H9 (cell line): ENCODE results near the gene TAC1. TPM values are rescaled to one million over a fixed set of nuclear protein-coding genes. Genes with fewer than 3 reads are reported as not detected.

Experiments
- DNase-seq: peaks from one replicate; pipeline ENCODE4 v3.0.0-alpha.2; 2017
- H2AFZ ChIP-seq: one replicate; pipeline ENCODE4 v1.6.1; 2013; ENCODE audit warnings: mild to moderate bottlenecking, low read length, control low read depth, moderate library complexity
- H2AK5ac ChIP-seq: 2 replicates; pipeline ENCODE4 v1.6.1; 2013; ENCODE audit warnings: low read length, control low read depth, mixed read lengths; ENCODE audit not compliant: insufficient read length
- H2BK120ac ChIP-seq: one replicate; pipeline ENCODE4 v1.6.1; 2013; ENCODE audit warnings: low read depth, mild to moderate bottlenecking, low read length, control low read depth, inconsistent platforms; ENCODE audit not compliant: poor library complexity, severe bottlenecking
- H2BK12ac ChIP-seq: 2 replicates; pipeline ENCODE4 v1.6.1; 2013; ENCODE audit warnings: low read length, control low read depth, mixed read lengths, low read depth; ENCODE audit not compliant: insufficient read length
- H2BK15ac ChIP-seq: 2 replicates; pipeline ENCODE4 v1.6.1; 2013; ENCODE audit warnings: low read depth, low read length, control low read depth
- H2BK20ac ChIP-seq: one replicate; pipeline ENCODE4 v1.6.1; 2013; ENCODE audit warnings: low read depth, mild to moderate bottlenecking, low read length, control low read depth, inconsistent platforms; ENCODE audit not compliant: poor library complexity, severe bottlenecking
- H2BK5ac ChIP-seq: 2 replicates; pipeline ENCODE4 v1.6.1; 2013; ENCODE audit warnings: low read length, control low read depth, mixed read lengths; ENCODE audit not compliant: insufficient read length
- H3K14ac ChIP-seq: 2 replicates; pipeline ENCODE4 v1.6.1; 2013; ENCODE audit warnings: low read length, control low read depth; ENCODE audit not compliant: insufficient read depth
- H3K18ac ChIP-seq: 2 replicates; pipeline ENCODE4 v1.6.1; 2013; ENCODE audit warnings: low read depth, mild to moderate bottlenecking, mixed read lengths, low read length, control low read depth; ENCODE audit not compliant: insufficient read length
- H3K23ac ChIP-seq: 2 replicates; pipeline ENCODE4 v1.6.1; 2013; ENCODE audit warnings: low read length, control low read depth, mixed read lengths, low read depth; ENCODE audit not compliant: insufficient read length
- H3K23me2 ChIP-seq: 2 replicates; pipeline ENCODE4 v1.6.1; 2013; ENCODE audit warnings: low read depth, mild to moderate bottlenecking, mixed read lengths, low read length, control low read depth; ENCODE audit not compliant: insufficient read length, poor library complexity, severe bottlenecking
- H3K27ac ChIP-seq: 2 replicates; pipeline ENCODE4 v1.5.1; 2013; ENCODE audit warnings: low read length, control low read depth, mixed read lengths, low read depth; ENCODE audit not compliant: insufficient read length
- H3K27me3 ChIP-seq: 2 replicates; pipeline ENCODE4 v1.6.1; 2013; ENCODE audit warnings: low read length, control low read depth, inconsistent platforms; ENCODE audit not compliant: insufficient read depth
- H3K4ac ChIP-seq: 2 replicates; pipeline ENCODE4 v1.6.1; 2013; ENCODE audit warnings: low read depth, mild to moderate bottlenecking, control low read depth, inconsistent platforms, low read length, moderate library complexity
- H3K4me1 ChIP-seq: 2 replicates; pipeline ENCODE4 v1.6.1; 2013; ENCODE audit warnings: low read length, control low read depth, inconsistent platforms; ENCODE audit not compliant: insufficient read depth
- H3K4me2 ChIP-seq: 2 replicates; pipeline ENCODE4 v1.6.1; 2013; ENCODE audit warnings: low read length, control low read depth, mixed read lengths; ENCODE audit not compliant: insufficient read length, insufficient read depth
- H3K56ac ChIP-seq: 2 replicates; pipeline ENCODE4 v1.6.1; 2013; ENCODE audit warnings: low read depth, mild to moderate bottlenecking, mixed read lengths, low read length, control low read depth; ENCODE audit not compliant: insufficient read length
- H3K79me1 ChIP-seq: 2 replicates; pipeline ENCODE4 v1.6.1; 2013; ENCODE audit warnings: low read depth, mild to moderate bottlenecking, moderate library complexity, low read length, control low read depth, inconsistent platforms; ENCODE audit not compliant: insufficient read depth, poor library complexity, severe bottlenecking
- H3K79me2 ChIP-seq: 2 replicates; pipeline ENCODE4 v1.6.1; 2013; ENCODE audit warnings: low read length, control low read depth, inconsistent platforms; ENCODE audit not compliant: insufficient read depth
- H3K9ac ChIP-seq: 2 replicates; pipeline ENCODE4 v1.6.1; 2013; ENCODE audit warnings: low read length, control low read depth, mixed read lengths; ENCODE audit not compliant: insufficient read length; ENCODE audit errors: extremely low read depth
- H3K9me3 ChIP-seq: one replicate; pipeline ENCODE4 v1.6.1; 2013; ENCODE audit warnings: low read depth, low read length, inconsistent platforms; ENCODE audit not compliant: control insufficient read depth
- H3T11ph ChIP-seq: one replicate; pipeline ENCODE4 v1.6.1; 2013; ENCODE audit warnings: mild to moderate bottlenecking, low read length, control low read depth, inconsistent platforms
- H4K20me1 ChIP-seq: one replicate; pipeline ENCODE4 v1.6.1; 2013; ENCODE audit not compliant: control insufficient read depth, insufficient read length, insufficient read depth
- H4K5ac ChIP-seq: 2 replicates; pipeline ENCODE4 v1.6.1; 2013; ENCODE audit warnings: low read depth, mild to moderate bottlenecking, mixed read lengths, low read length, control low read depth; ENCODE audit not compliant: insufficient read length
- H4K8ac ChIP-seq: replicated peaks from 2 replicates; pipeline ENCODE4 v1.6.1; 2013; ENCODE audit warnings: low read length, control low read depth, mixed read lengths, low read depth; ENCODE audit not compliant: insufficient read length
- H4K91ac ChIP-seq: 2 replicates; pipeline ENCODE4 v1.6.1; 2013; ENCODE audit warnings: low read depth, mild to moderate bottlenecking, moderate library complexity, mixed read lengths, low read length, control low read depth; ENCODE audit not compliant: insufficient read length
- H3K27ac Mint-ChIP-seq, 3 experiments: 2 replicates in 2 of 3; 3 replicates in 1 of 3; pipeline ENCODE4 v1.8.0; 2020 to 2021; ENCODE audit warnings: mixed read lengths in 3 of 3, mild to moderate bottlenecking in 1 of 3, moderate library complexity in 1 of 3
- H3K27me3 Mint-ChIP-seq: 2 replicates; pipeline ENCODE4 v1.8.0; 2021; ENCODE audit warnings: low read depth, mild to moderate bottlenecking, moderate library complexity, mixed read lengths
- H3K36me3 Mint-ChIP-seq, 3 experiments: 2 replicates in 2 of 3; 3 replicates in 1 of 3; pipeline ENCODE4 v1.8.0; 2020 to 2021; ENCODE audit warnings: low read depth in 3 of 3, mixed read lengths in 3 of 3; ENCODE audit not compliant: insufficient read depth in 1 of 3
- H3K4me1 Mint-ChIP-seq, 2 experiments: 2 replicates each; pipeline ENCODE4 v1.8.0; 2020; ENCODE audit warnings: mixed read lengths in 2 of 2
- H3K4me3 Mint-ChIP-seq, 2 experiments: 2 replicates in 1 of 2; 3 replicates in 1 of 2; pipeline ENCODE4 v1.8.0; 2020 to 2021; ENCODE audit warnings: mild to moderate bottlenecking in 2 of 2, mixed read lengths in 2 of 2, moderate library complexity in 1 of 2
- H3K9me3 Mint-ChIP-seq, 2 experiments: 2 replicates in 1 of 2; 3 replicates in 1 of 2; pipeline ENCODE4 v1.8.0; 2020; ENCODE audit warnings: mild to moderate bottlenecking in 2 of 2, mixed read lengths in 2 of 2, moderate library complexity in 1 of 2
- CTCF ChIP-seq: fragments of 200-600 bp; sonication (generic); conservative IDR thresholded peaks from 3 replicates; pipeline ENCODE4 v1.8.0; 2021; ENCODE audit warnings: antibody characterized with exemption, mild to moderate bottlenecking
- WGBS: extraction: QIAGEN DNeasy Blood & Tissue Kit; methylation state at CpG from one replicate; pipeline ENCODE4 v1.1.7; 2013; ENCODE audit warnings: missing lambda C conversion rate, low lambda C conversion rate, mixed read lengths; ENCODE audit not compliant: insufficient read length; ENCODE audit errors: extremely low coverage; 5-methylcytosine and 5-hydroxymethylcytosine counted together
- total RNA-seq: library from RNA; stranded (reverse); gene quantifications from 2 replicates; pipeline ENCODE4 v1.2.1, GENCODE V29; 2021

Gene TAC1
- total RNA-seq, 1 experiment from 2014 or later: 0.77 TPM

- H4K5ac ChIP-seq: no peak overlapping the region
- no peak overlapping the region for H3T11ph ChIP-seq
- DNase-seq: no peak
- no peaks in the 10 kb centered on the region for H3K4me1 ChIP-seq
- no peak overlapping the region for H3K18ac ChIP-seq
- H3K14ac ChIP-seq: no peak overlapping the region
- H3K27ac ChIP-seq: no peak overlapping the region
- no peak overlapping the region for H4K8ac ChIP-seq
- no peak overlapping the region for H3K56ac ChIP-seq
- H4K20me1 ChIP-seq: no peaks in the 10 kb centered on the region
- H3K23me2 ChIP-seq: no peaks in the 10 kb centered on the region
- H3K23ac ChIP-seq: no peak overlapping the region
- H2AFZ ChIP-seq: no peak overlapping the region
- TF ChIP-seq CTCF: no peak
- no peak overlapping the region for H3K27ac Mint-ChIP-seq
- no peak overlapping the region for H2AK5ac ChIP-seq
- no peak overlapping the region for H3K4me3 Mint-ChIP-seq
- H3K79me2 ChIP-seq: no peaks in the 10 kb centered on the region
- WGBS: no CpG with 5 or more reads among the region's 1 CpG
- H3K27me3 Mint-ChIP-seq: peaks cover 8% of the 10 kb centered on the region
- no peak overlapping the region for H2BK12ac ChIP-seq
- H3K9me3 Mint-ChIP-seq: no peaks in the 10 kb centered on the region
- H3K79me1 ChIP-seq: no peaks in the 10 kb centered on the region
- H2BK20ac ChIP-seq: no peak overlapping the region
- no peak overlapping the region for H3K4ac ChIP-seq
- no peaks in the 10 kb centered on the region for H3K36me3 Mint-ChIP-seq
- no peaks in the 10 kb centered on the region for H3K27me3 ChIP-seq
- no peak overlapping the region for H4K91ac ChIP-seq
- no peak overlapping the region for H3K4me2 ChIP-seq
- H3K9me3 ChIP-seq: no peaks in the 10 kb centered on the region
- H3K4me1 Mint-ChIP-seq: no peaks in the 10 kb centered on the region
- H2BK5ac ChIP-seq: no peak overlapping the region
- no peak overlapping the region for H2BK120ac ChIP-seq
- H2BK15ac ChIP-seq: no peak overlapping the region
- no peak overlapping the region for H3K9ac ChIP-seq
Measured at GRCh38 chr7:97752215-97752614, 20.3 kb downstream of the TAC1 start.
